ENCODE results near the gene FOXL2NB. TPM values are rescaled to one million over a fixed set of nuclear protein-coding genes. Genes with fewer than 3 reads are reported as not detected.

Gene FOXL2NB
- total and polyA plus RNA-seq, 2 of the 13 experiments (the other 11 are each of a cell fraction or from before 2014, with no cell fraction given): not detected

DNA sequence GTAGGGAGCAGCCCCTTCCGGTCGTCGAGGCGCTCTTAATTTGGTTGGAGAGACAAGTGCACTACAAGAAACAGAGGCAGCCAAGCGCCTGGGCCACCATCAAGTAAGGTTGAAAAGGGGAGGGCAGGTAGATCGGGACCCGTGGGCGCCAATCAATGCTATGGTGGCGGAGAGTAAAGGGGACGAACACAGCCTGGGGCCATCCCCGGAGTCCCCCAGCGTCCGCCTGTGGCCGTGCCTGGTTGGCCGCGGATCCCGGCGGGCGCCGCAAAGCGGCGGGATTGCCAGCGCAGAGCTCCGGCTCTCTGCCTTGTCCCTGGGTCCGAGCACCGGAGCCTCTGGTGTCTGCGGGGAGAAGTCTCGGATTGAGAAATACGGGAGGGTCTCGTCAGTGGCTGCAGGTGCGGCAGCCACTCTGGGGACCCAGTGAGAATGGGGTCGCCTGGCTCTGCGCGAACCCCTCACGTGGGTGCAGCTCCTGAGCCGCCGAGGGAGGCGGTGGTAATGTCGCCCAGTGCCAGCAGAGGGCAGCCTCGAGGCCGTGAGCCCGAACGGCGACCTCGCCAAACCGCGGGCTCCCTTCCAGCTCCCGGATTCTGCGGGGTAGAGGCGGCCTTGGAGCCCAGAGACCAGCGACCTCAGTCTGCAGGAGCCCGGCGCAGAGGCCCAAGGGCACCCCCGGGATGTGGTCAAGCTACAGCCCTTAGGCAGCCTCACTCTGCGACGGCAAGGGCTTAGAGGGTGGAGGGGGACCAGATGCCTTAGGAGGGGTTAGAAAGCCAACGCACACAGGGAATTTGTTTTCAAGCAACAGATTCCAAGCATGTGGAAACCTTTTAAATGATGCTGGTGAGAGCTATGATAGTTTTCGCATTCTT, 10.9 kb upstream of the FOXL2NB start (continued):
- peak; percentile 45; the same call in 1 of the 2 replicates for TF ChIP-seq ZSCAN21 (CRISPR knock-in tag; IDR thresholded peaks at IDR 0.05; ENCODE audit: borderline replicate concordance)
- TF ChIP-seq, protein P1, sequence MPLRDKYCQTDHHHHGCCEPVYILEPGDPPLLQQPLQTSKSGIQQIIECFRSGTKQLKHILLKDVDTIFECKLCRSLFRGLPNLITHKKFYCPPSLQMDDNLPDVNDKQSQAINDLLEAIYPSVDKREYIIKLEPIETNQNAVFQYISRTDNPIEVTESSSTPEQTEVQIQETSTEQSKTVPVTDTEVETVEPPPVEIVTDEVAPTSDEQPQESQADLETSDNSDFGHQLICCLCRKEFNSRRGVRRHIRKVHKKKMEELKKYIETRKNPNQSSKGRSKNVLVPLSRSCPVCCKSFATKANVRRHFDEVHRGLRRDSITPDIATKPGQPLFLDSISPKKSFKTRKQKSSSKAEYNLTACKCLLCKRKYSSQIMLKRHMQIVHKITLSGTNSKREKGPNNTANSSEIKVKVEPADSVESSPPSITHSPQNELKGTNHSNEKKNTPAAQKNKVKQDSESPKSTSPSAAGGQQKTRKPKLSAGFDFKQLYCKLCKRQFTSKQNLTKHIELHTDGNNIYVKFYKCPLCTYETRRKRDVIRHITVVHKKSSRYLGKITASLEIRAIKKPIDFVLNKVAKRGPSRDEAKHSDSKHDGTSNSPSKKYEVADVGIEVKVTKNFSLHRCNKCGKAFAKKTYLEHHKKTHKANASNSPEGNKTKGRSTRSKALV (CRISPR knock-in tag; IDR thresholded peaks at IDR 0.05): peak; percentile 78; the same call in 1 of the 2 replicates
- TF ChIP-seq, protein P2, sequence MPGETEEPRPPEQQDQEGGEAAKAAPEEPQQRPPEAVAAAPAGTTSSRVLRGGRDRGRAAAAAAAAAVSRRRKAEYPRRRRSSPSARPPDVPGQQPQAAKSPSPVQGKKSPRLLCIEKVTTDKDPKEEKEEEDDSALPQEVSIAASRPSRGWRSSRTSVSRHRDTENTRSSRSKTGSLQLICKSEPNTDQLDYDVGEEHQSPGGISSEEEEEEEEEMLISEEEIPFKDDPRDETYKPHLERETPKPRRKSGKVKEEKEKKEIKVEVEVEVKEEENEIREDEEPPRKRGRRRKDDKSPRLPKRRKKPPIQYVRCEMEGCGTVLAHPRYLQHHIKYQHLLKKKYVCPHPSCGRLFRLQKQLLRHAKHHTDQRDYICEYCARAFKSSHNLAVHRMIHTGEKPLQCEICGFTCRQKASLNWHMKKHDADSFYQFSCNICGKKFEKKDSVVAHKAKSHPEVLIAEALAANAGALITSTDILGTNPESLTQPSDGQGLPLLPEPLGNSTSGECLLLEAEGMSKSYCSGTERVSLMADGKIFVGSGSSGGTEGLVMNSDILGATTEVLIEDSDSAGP (CRISPR knock-in tag; IDR thresholded peaks at IDR 0.05; ENCODE audit: borderline replicate concordance): peak; percentile 65; the same call in 1 of the 2 replicates
- TF ChIP-seq ZMYM4 (CRISPR knock-in tag; IDR thresholded peaks at IDR 0.05): peak; percentile 61; the same call in 1 of the 2 replicates
- TF ChIP-seq, protein P3, sequence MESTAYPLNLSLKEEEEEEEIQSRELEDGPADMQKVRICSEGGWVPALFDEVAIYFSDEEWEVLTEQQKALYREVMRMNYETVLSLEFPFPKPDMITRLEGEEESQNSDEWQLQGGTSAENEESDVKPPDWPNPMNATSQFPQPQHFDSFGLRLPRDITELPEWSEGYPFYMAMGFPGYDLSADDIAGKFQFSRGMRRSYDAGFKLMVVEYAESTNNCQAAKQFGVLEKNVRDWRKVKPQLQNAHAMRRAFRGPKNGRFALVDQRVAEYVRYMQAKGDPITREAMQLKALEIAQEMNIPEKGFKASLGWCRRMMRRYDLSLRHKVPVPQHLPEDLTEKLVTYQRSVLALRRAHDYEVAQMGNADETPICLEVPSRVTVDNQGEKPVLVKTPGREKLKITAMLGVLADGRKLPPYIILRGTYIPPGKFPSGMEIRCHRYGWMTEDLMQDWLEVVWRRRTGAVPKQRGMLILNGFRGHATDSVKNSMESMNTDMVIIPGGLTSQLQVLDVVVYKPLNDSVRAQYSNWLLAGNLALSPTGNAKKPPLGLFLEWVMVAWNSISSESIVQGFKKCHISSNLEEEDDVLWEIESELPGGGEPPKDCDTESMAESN (CRISPR knock-in tag; conservative IDR thresholded peaks at IDR 0.05): 0 out of 2 replicates have a peak, but pooled peaks have one; percentile 26
- peak; percentile 61; the same call in 1 of the 2 replicates for TF ChIP-seq ZNF891 (CRISPR knock-in tag; IDR thresholded peaks at IDR 0.05)
- TF ChIP-seq, protein P4, sequence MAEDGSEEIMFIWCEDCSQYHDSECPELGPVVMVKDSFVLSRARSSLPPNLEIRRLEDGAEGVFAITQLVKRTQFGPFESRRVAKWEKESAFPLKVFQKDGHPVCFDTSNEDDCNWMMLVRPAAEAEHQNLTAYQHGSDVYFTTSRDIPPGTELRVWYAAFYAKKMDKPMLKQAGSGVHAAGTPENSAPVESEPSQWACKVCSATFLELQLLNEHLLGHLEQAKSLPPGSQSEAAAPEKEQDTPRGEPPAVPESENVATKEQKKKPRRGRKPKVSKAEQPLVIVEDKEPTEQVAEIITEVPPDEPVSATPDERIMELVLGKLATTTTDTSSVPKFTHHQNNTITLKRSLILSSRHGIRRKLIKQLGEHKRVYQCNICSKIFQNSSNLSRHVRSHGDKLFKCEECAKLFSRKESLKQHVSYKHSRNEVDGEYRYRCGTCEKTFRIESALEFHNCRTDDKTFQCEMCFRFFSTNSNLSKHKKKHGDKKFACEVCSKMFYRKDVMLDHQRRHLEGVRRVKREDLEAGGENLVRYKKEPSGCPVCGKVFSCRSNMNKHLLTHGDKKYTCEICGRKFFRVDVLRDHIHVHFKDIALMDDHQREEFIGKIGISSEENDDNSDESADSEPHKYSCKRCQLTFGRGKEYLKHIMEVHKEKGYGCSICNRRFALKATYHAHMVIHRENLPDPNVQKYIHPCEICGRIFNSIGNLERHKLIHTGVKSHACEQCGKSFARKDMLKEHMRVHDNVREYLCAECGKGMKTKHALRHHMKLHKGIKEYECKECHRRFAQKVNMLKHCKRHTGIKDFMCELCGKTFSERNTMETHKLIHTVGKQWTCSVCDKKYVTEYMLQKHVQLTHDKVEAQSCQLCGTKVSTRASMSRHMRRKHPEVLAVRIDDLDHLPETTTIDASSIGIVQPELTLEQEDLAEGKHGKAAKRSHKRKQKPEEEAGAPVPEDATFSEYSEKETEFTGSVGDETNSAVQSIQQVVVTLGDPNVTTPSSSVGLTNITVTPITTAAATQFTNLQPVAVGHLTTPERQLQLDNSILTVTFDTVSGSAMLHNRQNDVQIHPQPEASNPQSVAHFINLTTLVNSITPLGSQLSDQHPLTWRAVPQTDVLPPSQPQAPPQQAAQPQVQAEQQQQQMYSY (CRISPR knock-in tag; IDR thresholded peaks at IDR 0.05): peak; percentile 79
- peak; percentile 38; the same call in 1 of the 2 replicates for TF ChIP-seq KDM5B (CRISPR knock-in tag; IDR thresholded peaks at IDR 0.05; ENCODE audit: borderline replicate concordance)

Measured in HepG2 (cell line).